HG03521 (cell line): ENCODE data around the gene C1QTNF9.
"Not testable (repeated sequence)": the region's sequence is repeated elsewhere in the genome, so short reads cannot be mapped to it uniquely, and the experiment has no call there.

ENCODE experiments used
- ATAC-seq: cut with Tn5 transposase; IDR thresholded peaks from one replicate; pipeline ENCODE4 v1.9.1; 2021; ENCODE audit warnings: mild to moderate bottlenecking, moderate library complexity; ENCODE audit not compliant: unreplicated experiment

C1QTNF9 gene

DNA sequence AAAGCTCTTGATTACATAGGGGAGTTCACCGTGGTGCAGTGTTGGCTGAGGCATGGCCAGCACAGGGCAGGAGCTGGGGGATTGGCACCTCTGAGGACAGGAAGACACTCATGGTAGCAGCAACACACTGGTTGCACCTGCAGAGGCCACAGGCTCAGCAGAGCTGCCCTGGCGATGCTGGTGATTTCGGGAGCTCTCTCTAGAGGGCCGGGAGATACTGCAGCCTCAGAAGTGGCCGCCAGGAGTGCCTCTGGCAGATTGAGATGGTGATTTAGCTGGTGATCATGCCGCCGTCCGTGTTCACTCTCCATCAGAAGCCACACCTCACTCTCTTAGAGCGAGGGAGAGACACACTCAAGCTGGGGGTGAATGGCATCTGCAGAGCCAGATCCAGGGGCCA lies 49.9 kb downstream of the C1QTNF9 start:
- ATAC-seq = not testable (repeated sequence)

DNA sequence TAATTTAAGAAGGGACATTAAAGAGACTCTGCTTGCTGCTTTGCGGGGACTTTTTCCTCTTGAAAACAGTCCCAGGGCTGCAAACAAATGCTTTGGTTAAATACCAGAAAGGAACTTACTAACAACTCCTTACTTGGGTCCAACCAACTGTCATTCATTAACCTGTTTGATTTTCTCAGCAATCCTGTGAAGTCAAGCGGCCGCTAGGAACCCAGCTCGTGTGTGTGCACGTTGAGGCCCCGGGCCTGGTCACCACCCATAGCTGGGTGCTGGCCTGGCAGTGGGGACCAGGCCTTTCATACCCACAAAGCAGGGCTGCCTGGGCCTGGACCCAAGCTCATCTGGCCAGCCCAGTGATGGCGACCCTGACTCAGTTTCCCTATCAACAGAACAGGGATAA lies 50.7 kb downstream of the C1QTNF9 start:
- no peak for ATAC-seq

DNA sequence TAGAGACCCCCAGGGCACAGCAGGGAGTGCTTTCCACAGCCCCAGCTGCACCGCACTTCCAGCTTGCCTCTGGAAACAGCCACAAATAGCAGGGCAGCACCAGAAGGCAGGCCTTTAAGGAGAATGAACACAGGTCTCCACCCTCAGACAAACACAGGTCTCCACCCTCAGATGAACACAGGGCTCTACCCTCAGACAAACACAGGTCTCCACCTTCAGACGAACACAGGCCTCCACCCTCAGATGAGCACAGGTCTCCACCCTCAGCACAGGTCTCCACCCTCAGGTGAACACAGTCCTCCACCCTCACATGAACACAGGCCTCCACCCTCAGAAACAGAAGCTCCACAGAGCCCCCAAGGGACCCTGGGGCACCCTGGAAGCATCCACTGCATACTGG lies 51.7 kb downstream of the C1QTNF9 start:
- no peak for ATAC-seq

DNA sequence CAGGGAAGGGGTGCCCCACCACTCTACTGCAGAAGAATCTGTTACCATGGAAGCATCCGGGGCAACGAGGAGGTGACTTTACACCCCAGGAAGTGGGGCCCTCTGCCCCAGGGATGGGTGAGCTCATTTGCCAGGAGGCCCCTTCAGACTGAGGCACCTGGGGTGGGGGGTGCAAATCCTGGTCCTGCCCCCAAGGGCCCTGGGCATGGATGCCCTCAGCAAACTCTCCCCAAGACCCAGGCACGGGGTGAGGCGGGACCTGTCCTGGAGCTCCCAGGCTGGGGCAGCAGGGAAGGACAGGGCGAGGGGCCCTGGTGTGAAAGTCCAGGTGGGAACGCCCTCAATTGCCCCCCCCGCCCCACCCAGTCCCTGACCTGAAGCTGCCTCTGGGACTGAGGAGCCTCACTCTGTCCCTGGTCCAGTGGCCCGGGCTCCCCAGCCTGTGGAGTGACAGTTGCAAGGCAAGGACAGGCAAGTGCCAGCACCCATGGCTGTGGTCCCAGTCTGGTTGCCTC lies 52.5 kb downstream of the C1QTNF9 start:
- no peak for ATAC-seq

DNA sequence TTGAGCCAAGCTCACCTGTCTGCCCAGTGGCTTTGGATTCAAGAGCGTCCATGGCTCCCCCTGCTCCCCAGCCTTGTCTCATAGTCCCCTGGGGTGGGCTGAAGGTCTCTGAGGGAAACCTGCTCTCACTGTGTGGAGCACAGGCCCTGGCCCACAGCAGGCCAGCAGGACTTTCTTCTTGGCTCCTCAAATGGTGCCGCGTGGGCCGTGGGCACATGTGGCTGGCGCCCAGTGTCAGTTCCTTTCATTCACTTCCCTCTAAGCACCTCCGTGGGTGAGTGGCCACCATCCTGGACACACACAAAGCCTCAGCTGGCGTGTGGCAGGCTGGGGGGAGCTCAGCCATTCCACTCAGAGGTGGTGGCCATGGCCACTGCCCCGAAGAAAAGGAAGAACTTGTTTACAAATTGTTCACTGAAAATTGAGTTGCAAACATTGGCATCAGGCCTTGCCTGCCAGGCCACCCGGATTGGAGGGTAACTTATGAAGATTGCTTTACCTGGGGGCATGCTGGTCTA lies 53.1 kb downstream of the C1QTNF9 start:
- no peak for ATAC-seq

DNA sequence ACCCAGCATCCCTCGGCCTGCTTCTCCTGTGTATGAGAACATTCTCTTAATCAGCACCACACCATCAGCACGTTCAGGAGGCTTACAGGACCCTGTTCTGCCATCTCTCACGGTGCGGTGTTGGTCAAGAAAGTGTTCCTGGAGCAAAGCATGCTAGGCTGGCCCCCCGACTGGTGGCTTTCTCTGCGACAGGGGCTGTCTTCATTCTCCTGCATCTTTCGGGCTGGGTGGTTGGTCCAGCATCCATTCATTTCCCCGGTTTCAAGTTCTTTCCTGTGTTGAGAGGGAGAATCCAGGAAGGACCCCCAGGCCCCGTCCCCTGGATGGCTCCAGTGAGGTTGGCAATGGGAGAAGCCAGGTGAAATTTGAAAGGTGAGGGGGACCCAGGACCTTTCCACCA lies 55.8 kb downstream of the C1QTNF9 start:
- no peak for ATAC-seq

DNA sequence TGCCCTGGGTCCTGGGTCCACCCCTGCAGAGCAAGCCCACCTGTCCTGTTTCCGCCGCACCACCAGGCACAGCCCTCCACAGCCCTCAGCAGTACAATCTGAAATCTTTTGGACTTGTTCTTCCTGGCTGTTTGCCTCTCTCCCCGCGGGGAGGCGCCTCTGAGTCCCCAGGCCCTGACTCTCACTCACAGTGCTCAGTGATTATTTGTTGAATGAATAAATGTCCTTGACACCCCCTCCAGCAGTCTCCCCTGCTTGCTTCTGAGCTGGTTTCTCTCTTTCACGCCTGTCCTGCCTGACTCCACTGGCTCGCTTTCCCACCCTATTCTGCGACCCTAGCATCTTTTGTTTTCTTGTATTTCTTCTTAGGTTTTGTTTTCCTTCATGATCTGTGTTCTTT lies 56.9 kb downstream of the C1QTNF9 start:
- not testable (repeated sequence) for ATAC-seq

DNA sequence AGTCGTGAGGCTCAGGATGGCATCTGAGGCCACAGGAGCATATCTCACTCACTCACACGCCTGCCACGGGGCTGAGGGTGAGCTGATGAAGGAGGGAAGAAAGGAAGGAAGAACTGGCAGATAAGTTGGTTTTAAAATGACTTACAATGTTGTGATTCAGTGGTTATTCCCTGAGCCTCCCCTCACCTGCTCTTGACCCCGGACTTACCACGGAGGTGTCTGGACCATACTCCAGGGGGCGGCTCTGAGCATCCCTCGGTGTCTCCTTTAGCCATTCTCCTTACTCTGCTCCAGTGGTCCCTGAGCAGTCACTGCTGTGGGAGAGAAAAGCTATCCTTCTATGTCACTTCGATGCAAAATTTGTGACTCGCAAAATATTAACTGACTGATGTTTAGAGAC lies 61.9 kb downstream of the C1QTNF9 start:
- ATAC-seq = not testable (repeated sequence)
